Peyer's patch (tissue), 4 donors: Measurements from ENCODE around the gene REXO5. TPM values are rescaled to one million over a fixed set of nuclear protein-coding genes. Genes with fewer than 3 reads are reported as not detected.
"Not testable (repeated sequence)": the region's sequence is repeated elsewhere in the genome, so short reads cannot be mapped to it uniquely, and the experiment has no call there.

Experiments
- DNase-seq, 3 donors: peaks; one replicate each; pipeline ENCODE4 v3.0.0-alpha.2; 2017 to 2019
- H3K27ac ChIP-seq, 4 donors: fragments of 200-600 bp; sonication (generic); one replicate each; pipeline ENCODE4 v1.5.1; 2016 to 2019
- H3K27me3 ChIP-seq, 2 donors: fragments of 200-600 bp; sonication (generic); one replicate each; pipeline ENCODE4 v1.5.1; 2019
- H3K36me3 ChIP-seq, 3 donors: fragments of 200-600 bp; sonication (generic); one replicate each; pipeline ENCODE4 v1.5.1; 2016 to 2019
- H3K4me1 ChIP-seq, 4 donors: fragments of 200-600 bp; sonication (generic); one replicate each; pipeline ENCODE4 v1.5.1; 2016 to 2019
- H3K4me3 ChIP-seq, 4 donors: fragments of 200-600 bp; sonication (generic); 1 replicate in 3 of 4; 2 replicates in 1 of 4; pipeline ENCODE4 v1.5.1; 2016 to 2019; ENCODE audit warnings: mild to moderate bottlenecking in 1 of 4
- H3K9me3 ChIP-seq, 4 donors: fragments of 200-600 bp; sonication (generic); one replicate each; pipeline ENCODE4 v1.5.1; 2016 to 2019; ENCODE audit warnings: mild to moderate bottlenecking in 1 of 4
- POLR2A ChIP-seq, 2 donors: fragments of 450-650 bp; IDR thresholded peaks; one replicate each; pipeline ENCODE4 v1.5.1; 2017; ENCODE audit warnings: antibody characterized with exemption in 2 of 2, mild to moderate bottlenecking in 2 of 2, moderate library complexity in 2 of 2
- total RNA-seq, 4 donors: library from RNA; depleted of rRNA; stranded (reverse); fragments of >200 nt; gene quantifications; one replicate each; pipeline ENCODE4 v1.1.0, GENCODE V29; 2016
- TF ChIP-seq, protein P1 (sequence below), 6 experiments: fragments of 450-650 bp in 4 of 6; fragments of 200-600 bp in 2 of 6; sonication (generic) in 1 of 6; IDR thresholded peaks; one replicate each; pipeline ENCODE4 v1.5.1; 2017 to 2019; ENCODE audit warnings: antibody characterized with exemption in 6 of 6, mild to moderate bottlenecking in 3 of 6, moderate library complexity in 1 of 6

Gene REXO5
- total RNA-seq, 4 donors from 2014 or later, result 2.3 to 3.6 (median 2.9) TPM

DNA sequence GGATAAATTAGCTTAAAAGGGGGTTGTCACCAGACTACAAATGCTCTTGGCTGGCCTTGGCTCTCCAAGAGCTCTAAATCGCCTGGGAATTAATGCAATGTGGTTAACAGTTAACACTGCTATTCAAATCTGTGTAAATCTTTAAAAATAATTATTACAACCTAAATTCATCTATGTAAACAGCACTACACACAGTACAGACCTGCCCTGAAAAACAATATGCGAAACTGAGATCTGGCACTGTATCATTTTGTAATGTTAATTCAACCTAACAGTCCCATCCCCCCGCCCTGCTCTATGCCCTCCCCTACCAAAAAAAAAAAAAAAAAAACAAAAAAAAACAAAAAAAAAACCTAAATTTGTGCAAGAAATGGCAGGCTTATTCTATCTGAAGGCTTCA, 52.9 kb downstream of the REXO5 start:
- no peaks in the 10 kb centered on the region for H3K9me3 ChIP-seq
- no peak for DNase-seq
- peaks cover 0 to 34% (median 0%) of the 10 kb centered on the region in 3 donors for H3K36me3 ChIP-seq
- H3K27me3 ChIP-seq, result no peaks in the 10 kb centered on the region
- H3K4me3 ChIP-seq, result no peak overlapping the region
- TF ChIP-seq, protein P1, sequence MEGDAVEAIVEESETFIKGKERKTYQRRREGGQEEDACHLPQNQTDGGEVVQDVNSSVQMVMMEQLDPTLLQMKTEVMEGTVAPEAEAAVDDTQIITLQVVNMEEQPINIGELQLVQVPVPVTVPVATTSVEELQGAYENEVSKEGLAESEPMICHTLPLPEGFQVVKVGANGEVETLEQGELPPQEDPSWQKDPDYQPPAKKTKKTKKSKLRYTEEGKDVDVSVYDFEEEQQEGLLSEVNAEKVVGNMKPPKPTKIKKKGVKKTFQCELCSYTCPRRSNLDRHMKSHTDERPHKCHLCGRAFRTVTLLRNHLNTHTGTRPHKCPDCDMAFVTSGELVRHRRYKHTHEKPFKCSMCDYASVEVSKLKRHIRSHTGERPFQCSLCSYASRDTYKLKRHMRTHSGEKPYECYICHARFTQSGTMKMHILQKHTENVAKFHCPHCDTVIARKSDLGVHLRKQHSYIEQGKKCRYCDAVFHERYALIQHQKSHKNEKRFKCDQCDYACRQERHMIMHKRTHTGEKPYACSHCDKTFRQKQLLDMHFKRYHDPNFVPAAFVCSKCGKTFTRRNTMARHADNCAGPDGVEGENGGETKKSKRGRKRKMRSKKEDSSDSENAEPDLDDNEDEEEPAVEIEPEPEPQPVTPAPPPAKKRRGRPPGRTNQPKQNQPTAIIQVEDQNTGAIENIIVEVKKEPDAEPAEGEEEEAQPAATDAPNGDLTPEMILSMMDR (IDR thresholded peaks at IDR 0.05), result no peak
- no peak for TF ChIP-seq POLR2A (IDR thresholded peaks at IDR 0.05)
- no peak overlapping the region for H3K27ac ChIP-seq
- no peaks in the 10 kb centered on the region for H3K4me1 ChIP-seq

DNA sequence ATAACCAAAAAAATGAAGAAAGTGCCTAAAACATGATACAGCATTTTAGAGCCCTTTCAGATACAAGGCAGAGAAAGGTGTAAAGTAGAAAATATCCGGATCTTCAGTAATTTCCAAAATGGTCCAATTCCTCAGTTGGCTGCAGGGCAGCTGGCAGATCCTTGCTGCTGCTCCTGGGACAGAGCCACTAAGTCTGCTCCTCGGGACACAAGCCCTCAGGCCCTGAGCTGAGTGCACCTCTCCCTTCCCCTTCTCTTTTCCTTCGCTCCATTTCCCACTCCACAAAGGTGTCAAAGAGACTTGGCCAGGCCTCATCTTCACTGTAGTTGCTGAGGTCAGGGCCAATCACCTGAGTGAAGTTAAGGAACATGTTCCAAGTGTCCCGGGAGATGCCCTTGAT, 53.4 kb downstream of the REXO5 start:
- H3K36me3 ChIP-seq, result peaks cover 0 to 34% (median 0%) of the 10 kb centered on the region in 3 donors
- TF ChIP-seq, protein P1 (IDR thresholded peaks at IDR 0.05), result no peak
- no peak for TF ChIP-seq POLR2A (IDR thresholded peaks at IDR 0.05)
- H3K4me3 ChIP-seq, result no peak overlapping the region
- H3K9me3 ChIP-seq, result no peaks in the 10 kb centered on the region
- no peak for DNase-seq
- H3K27ac ChIP-seq, result no peak overlapping the region
- no peaks in the 10 kb centered on the region for H3K4me1 ChIP-seq
- H3K27me3 ChIP-seq, result no peaks in the 10 kb centered on the region

DNA sequence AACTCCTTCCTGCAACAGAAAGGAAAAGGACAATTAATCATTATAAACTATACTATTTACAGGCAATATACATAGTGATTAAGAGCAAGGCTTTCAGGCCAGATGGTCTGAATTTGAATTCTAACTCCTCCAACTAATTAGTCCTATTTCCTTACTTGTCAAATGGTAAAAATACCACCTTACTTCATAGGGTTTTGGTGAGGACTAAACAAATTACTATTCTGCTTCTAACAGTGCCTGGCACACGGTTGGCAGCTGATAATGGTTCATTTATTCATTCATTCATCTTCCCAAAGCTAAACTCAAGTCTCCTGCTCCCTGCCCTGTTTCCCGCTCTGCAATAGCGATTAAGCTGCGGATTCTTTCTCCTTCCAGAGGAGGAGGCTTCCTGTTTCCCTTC, 54.0 kb downstream of the REXO5 start:
- DNase-seq, result no peak
- Histone ChIP-seq H3K9me3 (no peaks in the 10 kb centered on the region), H3K4me3 (no peak overlapping the region), H3K4me1 (peaks cover 0 to 1% (median 0%) of the 10 kb centered on the region in 4 donors), H3K27me3 (no peaks in the 10 kb centered on the region), H3K36me3 (peaks cover 0 to 30% (median 0%) of the 10 kb centered on the region in 3 donors), H3K27ac (no peak overlapping the region)
- TF ChIP-seq, protein P1 (IDR thresholded peaks at IDR 0.05), result no peak
- no peak for TF ChIP-seq POLR2A (IDR thresholded peaks at IDR 0.05)

DNA sequence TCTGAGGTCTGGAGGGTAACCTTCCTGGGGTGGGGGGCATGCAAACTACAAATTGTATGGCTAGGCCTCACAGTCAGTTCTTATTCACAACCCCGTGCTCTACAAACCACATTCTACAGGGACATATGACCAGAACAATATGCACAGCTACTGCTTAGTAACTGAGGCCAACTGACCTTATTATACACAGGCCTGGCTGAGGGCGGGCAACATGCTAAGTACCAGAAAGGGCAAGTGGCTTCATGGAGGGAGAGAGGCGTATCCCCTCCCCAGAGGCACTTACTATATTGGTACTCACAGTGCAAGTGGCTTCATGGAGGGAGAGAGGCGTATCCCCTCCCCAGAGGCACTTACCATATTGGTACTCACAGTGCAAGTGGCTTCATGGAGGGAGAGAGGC, 54.7 kb downstream of the REXO5 start:
- H3K9me3 ChIP-seq, H3K4me1 ChIP-seq, DNase-seq, H3K27me3 ChIP-seq, H3K4me3 ChIP-seq, H3K27ac ChIP-seq: not testable (repeated sequence)
- H3K36me3 ChIP-seq, result peaks cover 0 to 29% (median 0%) of the 10 kb centered on the region in 3 donors

DNA sequence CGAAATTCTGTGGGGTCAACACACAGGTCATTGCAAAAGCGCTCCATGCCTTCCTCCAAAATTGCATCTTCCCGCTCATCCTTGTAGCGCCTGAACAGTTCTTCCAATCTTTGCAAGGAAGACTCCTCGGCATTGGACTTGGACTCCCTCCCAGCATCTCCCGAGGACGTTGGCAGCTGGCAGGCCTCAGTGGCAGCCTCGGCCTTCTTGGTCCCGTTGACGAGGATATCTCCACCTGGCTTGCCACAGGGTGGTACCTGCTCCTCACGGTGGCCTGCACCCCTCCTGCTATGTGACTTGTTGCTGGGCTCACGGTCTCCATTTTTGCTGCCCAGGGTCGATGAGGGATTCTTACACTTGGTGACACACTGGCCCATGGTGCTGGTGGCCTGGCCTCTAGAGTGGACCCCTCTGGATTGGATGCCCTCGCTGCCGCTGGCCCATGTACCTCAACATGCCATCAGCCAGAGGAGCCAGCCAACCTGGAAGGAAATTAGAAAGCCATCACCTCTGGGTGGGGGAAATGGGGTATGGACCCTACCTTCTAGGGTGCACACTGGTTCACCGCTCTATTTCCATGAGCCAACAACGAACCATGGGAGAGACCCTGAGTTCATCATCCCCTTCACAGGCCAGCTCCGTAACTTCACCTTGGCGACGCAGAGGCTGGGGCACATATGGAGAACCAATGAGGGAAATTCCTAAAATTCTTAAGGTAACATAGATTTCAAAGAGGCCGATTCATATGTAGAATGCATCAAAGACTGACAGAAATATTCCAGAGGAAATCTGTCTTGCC, 56.0 kb downstream of the REXO5 start:
- H3K27me3 ChIP-seq, result no peaks in the 10 kb centered on the region
- H3K27ac ChIP-seq, result no peak overlapping the region
- H3K4me1 ChIP-seq, result peaks cover 0 to 20% (median 0%) of the 10 kb centered on the region in 4 donors
- TF ChIP-seq, protein P1 (IDR thresholded peaks at IDR 0.05), result no peak
- TF ChIP-seq POLR2A (IDR thresholded peaks at IDR 0.05), result no peak
- peaks cover 0 to 29% (median 0%) of the 10 kb centered on the region in 3 donors for H3K36me3 ChIP-seq
- H3K9me3 ChIP-seq, result no peaks in the 10 kb centered on the region
- H3K4me3 ChIP-seq, result no peak overlapping the region
- DNase-seq, result no peak

DNA sequence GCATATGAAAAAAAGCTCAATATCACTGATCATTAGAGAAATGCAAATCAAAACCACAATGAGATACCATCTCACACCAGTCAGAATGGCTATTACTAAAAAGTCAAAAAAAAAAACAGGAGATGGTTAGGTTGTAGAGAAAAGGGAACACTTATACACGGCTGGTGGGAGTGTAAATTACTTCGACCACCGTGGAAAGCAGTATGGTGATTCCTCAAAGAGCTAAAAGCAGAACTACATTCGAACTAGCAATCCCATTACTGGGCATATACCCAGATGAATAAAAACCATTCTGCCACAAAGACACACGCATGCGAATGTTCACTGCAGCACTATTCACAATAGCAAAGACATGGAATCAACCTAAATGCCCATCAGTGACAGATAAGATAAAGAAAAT, 58.0 kb downstream of the REXO5 start:
- not testable (repeated sequence) for H3K9me3 ChIP-seq, DNase-seq, H3K4me3 ChIP-seq, H3K27ac ChIP-seq, H3K27me3 ChIP-seq
- H3K36me3 ChIP-seq, result peaks cover 0 to 24% (median 0%) of the 10 kb centered on the region in 3 donors
- peaks cover 0 to 33% (median 0%) of the 10 kb centered on the region in 4 donors for H3K4me1 ChIP-seq
